Measurements from ENCODE around the gene COL4A2.

The COL4A2 gene

DNA sequence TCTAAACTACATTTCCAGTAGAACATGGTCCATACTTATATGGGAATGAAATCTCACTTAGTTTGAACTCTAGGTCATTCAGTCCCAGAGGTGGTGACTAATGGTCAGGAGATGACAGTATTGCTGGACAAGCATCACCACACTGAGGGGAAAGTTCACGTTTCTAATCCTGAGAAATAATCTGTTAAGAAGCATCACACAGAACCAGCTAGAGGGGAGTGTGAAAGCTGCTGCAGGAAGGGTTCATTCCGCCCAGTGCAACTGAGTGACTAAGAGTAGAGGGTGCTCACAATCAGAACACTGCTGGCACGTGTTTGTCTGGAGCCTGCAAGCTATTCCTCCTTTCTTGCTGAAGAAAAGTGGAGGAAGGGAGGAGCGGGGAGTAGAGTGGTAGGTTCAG lies 2.8 kb upstream of the COL4A2 start:
- Histone ChIP-seq H3K4me2 (ENCODE audit: low read length) (no peak overlapping the region), H3K79me2 (ENCODE audit: insufficient read depth, low read length) (no peaks in the 10 kb centered on the region), H3K4me1 (ENCODE audit: insufficient read depth, low read length, severe bottlenecking) (no peaks in the 10 kb centered on the region), H3K36me3 (ENCODE audit: insufficient read depth, low read length) (no peaks in the 10 kb centered on the region), H3K9me3 (ENCODE audit: low read length) (no peaks in the 10 kb centered on the region), H3K4me3 (ENCODE audit: low read depth, low read length, poor library complexity, severe bottlenecking) (no peak overlapping the region), H3K27ac (ENCODE audit: low read depth, low read length, poor library complexity, severe bottlenecking) (no peak overlapping the region), H2AFZ (ENCODE audit: low read length) (no peak overlapping the region), H3K9ac (ENCODE audit: low read length) (no peak overlapping the region), H3F3A (ENCODE audit: insufficient read depth, low read length) (no peaks in the 10 kb centered on the region), H4K20me1 (ENCODE audit: insufficient read depth, low read length) (no peaks in the 10 kb centered on the region), H3K27me3 (ENCODE audit: insufficient read depth, low read length) (no peaks in the 10 kb centered on the region; the same call in 1 of the 2 replicates), H3K9me2 (ENCODE audit: low read depth, low read length) (no peaks in the 10 kb centered on the region)
- TF ChIP-seq, protein P1, sequence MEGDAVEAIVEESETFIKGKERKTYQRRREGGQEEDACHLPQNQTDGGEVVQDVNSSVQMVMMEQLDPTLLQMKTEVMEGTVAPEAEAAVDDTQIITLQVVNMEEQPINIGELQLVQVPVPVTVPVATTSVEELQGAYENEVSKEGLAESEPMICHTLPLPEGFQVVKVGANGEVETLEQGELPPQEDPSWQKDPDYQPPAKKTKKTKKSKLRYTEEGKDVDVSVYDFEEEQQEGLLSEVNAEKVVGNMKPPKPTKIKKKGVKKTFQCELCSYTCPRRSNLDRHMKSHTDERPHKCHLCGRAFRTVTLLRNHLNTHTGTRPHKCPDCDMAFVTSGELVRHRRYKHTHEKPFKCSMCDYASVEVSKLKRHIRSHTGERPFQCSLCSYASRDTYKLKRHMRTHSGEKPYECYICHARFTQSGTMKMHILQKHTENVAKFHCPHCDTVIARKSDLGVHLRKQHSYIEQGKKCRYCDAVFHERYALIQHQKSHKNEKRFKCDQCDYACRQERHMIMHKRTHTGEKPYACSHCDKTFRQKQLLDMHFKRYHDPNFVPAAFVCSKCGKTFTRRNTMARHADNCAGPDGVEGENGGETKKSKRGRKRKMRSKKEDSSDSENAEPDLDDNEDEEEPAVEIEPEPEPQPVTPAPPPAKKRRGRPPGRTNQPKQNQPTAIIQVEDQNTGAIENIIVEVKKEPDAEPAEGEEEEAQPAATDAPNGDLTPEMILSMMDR (IDR thresholded peaks at IDR 0.05; ENCODE audit: low read length), result no peak
- no peak for TF ChIP-seq EZH2 (IDR thresholded peaks at IDR 0.05; ENCODE audit: borderline replicate concordance, low read length)

DNA sequence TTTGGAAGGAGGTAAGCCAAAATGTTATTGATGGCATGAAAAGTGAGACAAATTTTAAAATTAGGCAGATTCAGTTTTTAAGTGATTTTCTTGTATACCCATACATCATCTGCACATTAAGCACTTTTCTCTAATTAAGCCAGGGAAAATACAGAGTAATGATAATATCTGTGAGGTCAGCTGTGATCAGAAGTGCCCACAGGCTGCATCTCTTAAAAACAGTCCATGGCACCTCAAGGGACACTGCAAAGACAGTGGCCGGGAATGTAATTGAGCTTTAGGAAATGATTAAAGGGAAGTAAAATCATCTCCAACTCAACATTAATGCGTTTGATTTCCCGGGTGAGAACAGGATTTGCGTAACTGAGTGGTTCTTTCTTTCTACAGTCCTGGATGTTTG lies 2.1 kb upstream of the COL4A2 start:
- H3K36me3 ChIP-seq (ENCODE audit: insufficient read depth, low read length), result no peaks in the 10 kb centered on the region

DNA sequence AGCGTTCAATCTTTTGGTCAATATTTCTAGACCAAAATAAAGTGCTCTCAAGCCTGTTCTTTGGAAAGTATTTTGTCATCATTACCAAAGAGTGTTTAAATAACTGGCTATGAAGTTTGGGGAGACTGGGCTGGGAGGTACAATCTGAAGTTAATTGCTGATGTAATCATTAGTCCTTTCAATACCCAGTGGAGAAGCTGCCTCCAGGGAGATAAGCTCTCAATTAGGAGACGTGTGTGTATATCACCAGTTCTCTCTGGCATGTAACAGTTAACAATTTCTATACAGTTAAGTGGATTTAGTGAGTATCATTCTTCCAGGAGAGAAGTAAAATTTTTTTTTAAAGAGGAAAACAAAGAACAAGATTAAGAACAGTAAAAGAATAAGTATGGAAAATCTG lies 1.5 kb upstream of the COL4A2 start:
- no peak overlapping the region for H3K4me2 ChIP-seq (ENCODE audit: low read length)
- H3K79me2 ChIP-seq (ENCODE audit: insufficient read depth, low read length), result no peaks in the 10 kb centered on the region
- TF ChIP-seq EZH2 (IDR thresholded peaks at IDR 0.05; ENCODE audit: borderline replicate concordance, low read length), result no peak
- TF ChIP-seq, protein P1 (IDR thresholded peaks at IDR 0.05; ENCODE audit: low read length), result no peak
- H3K9me3 ChIP-seq (ENCODE audit: low read length), result no peaks in the 10 kb centered on the region
- H3K36me3 ChIP-seq (ENCODE audit: insufficient read depth, low read length), result no peaks in the 10 kb centered on the region
- H3K4me1 ChIP-seq (ENCODE audit: insufficient read depth, low read length, severe bottlenecking), result no peaks in the 10 kb centered on the region
- H3K27ac ChIP-seq (ENCODE audit: low read depth, low read length, poor library complexity, severe bottlenecking), result no peak overlapping the region
- H3K9ac ChIP-seq (ENCODE audit: low read length), result no peak overlapping the region
- no peak overlapping the region for H3K4me3 ChIP-seq (ENCODE audit: low read depth, low read length, poor library complexity, severe bottlenecking)
- H3K27me3 ChIP-seq (ENCODE audit: insufficient read depth, low read length), result no peaks in the 10 kb centered on the region; the same call in 1 of the 2 replicates
- H3K9me2 ChIP-seq (ENCODE audit: low read depth, low read length), result no peaks in the 10 kb centered on the region
- no peaks in the 10 kb centered on the region for H4K20me1 ChIP-seq (ENCODE audit: insufficient read depth, low read length)
- no peaks in the 10 kb centered on the region for H3F3A ChIP-seq (ENCODE audit: insufficient read depth, low read length)
- no peak overlapping the region for H2AFZ ChIP-seq (ENCODE audit: low read length)

More for the DNA sequence above, 2.1 kb upstream of the COL4A2 start:
- no peaks in the 10 kb centered on the region for H3K9me3 ChIP-seq (ENCODE audit: low read length)
- no peak overlapping the region for H3K4me3 ChIP-seq (ENCODE audit: low read depth, low read length, poor library complexity, severe bottlenecking)
- no peaks in the 10 kb centered on the region for H3K9me2 ChIP-seq (ENCODE audit: low read depth, low read length)
- H2AFZ ChIP-seq (ENCODE audit: low read length), result no peak overlapping the region
- H4K20me1 ChIP-seq (ENCODE audit: insufficient read depth, low read length), result no peaks in the 10 kb centered on the region
- TF ChIP-seq EZH2 (IDR thresholded peaks at IDR 0.05; ENCODE audit: borderline replicate concordance, low read length), result no peak
- TF ChIP-seq, protein P1 (IDR thresholded peaks at IDR 0.05; ENCODE audit: low read length), result no peak
- H3K9ac ChIP-seq (ENCODE audit: low read length), result no peak overlapping the region
- no peaks in the 10 kb centered on the region for H3F3A ChIP-seq (ENCODE audit: insufficient read depth, low read length)
- no peak overlapping the region for H3K4me2 ChIP-seq (ENCODE audit: low read length)
- H3K27me3 ChIP-seq (ENCODE audit: insufficient read depth, low read length), result no peaks in the 10 kb centered on the region; the same call in 1 of the 2 replicates
- no peaks in the 10 kb centered on the region for H3K4me1 ChIP-seq (ENCODE audit: insufficient read depth, low read length, severe bottlenecking)
- H3K27ac ChIP-seq (ENCODE audit: low read depth, low read length, poor library complexity, severe bottlenecking), result no peak overlapping the region
- no peaks in the 10 kb centered on the region for H3K79me2 ChIP-seq (ENCODE audit: insufficient read depth, low read length)
